ENCODE results near the gene SETBP1. TPM values are rescaled to one million over a fixed set of nuclear protein-coding genes. Genes with fewer than 3 reads are reported as not detected.

SETBP1 gene
- total RNA-seq, 1 experiment from 2014 or later = 0.05 TPM

DNA sequence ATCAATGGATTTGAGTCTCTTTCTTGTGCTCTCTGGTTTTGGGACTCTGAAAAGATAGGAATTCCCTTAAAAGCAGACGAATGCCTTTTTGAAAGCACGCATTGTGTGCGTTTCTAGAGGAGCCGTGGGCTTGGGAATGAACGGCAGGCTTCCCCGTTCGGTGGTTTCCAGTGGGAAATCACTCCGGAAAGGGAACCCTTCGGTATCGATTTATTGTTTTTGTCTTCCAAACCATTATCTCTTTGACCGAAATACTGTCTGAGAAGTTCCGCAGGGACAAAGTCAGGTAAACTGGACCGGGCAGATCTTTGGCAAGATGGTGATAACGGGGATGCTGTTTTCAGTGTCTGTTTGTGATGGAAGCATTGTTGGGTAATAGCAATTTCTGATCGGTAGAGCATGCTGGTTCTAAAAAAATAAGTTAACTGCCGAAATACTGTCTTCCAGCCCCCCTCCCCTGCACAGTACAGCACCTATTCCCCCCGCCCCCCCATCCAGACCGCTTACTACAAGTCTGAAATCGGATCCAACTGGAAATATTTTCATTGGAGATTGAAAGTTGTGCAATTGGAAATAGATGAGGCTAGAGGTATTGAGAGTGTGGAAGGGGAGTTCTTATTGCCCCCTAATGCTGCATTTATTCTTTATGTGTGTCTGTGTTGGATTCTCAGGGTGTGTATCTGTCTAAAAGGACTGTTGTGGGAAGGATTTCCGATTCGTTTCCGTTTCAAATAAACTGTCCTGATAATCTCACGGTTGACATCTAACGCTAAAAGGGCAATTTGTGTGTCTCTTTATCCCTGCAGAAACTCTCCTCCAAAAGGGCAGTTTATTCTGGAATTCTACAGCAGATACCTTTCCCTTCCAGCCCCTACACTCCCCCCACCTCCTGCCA, 635 bp downstream of the SETBP1 start:
- Histone ChIP-seq H3K36me3 (ENCODE audit: control insufficient read depth in 1 of 2, insufficient read depth in 2 of 2, low read length in 2 of 2) (no peaks in the 10 kb centered on the region), H3K27me3 (ENCODE audit: insufficient read depth, low read length) (no peaks in the 10 kb centered on the region), H2AFZ (ENCODE audit: low read depth, low read length, poor library complexity, severe bottlenecking) (no peak overlapping the region), H3K9me3 (ENCODE audit: control insufficient read depth in 1 of 2, insufficient read depth in 1 of 2, low read depth in 1 of 2, low read length in 2 of 2) (peaks cover 10 to 27% of the 10 kb centered on the region in 2 experiments; a peak in 2 of 4 replicates), H3K4me2 (ENCODE audit: low read length) (no peak overlapping the region), H3K9ac (ENCODE audit: low read length) (no peak overlapping the region), H3K4me3 (replicated peaks in 1 of 2; ENCODE audit: low read depth in 1 of 2, low read length in 2 of 2) (no peak overlapping the region), H3K27ac (ENCODE audit: low read depth, low read length) (no peak overlapping the region), H3K4me1 (ENCODE audit: control insufficient read depth in 1 of 2, insufficient read depth in 2 of 2, low read length in 2 of 2) (no peaks in the 10 kb centered on the region), H3K9me2 (ENCODE audit: insufficient read depth) (no peaks in the 10 kb centered on the region), H4K20me1 (ENCODE audit: insufficient read depth) (no peaks in the 10 kb centered on the region), H3K79me2 (ENCODE audit: insufficient read depth, low read length) (no peaks in the 10 kb centered on the region)
- DNase-seq (ENCODE audit: low read depth, low spot score) = no peak
- ChIA-PET CTCF (no interaction called here), POLR2A (no interaction called here), RAD21 (ENCODE audit: low non-redundant PET in 1 of 2, low total read pairs in 2 of 2, uncharacterized antibody in 2 of 2, unreplicated experiment in 2 of 2) (no interaction called here)
- intact Hi-C loops (cut with micrococcal nuclease) = no loop called here
- no peak for ATAC-seq
- TF ChIP-seq SIN3A (IDR thresholded peaks at IDR 0.05; ENCODE audit: low read depth) (no peak), SP1 (IDR thresholded peaks at IDR 0.05; ENCODE audit: low read depth) (no peak), EZH2phosphoT487 (IDR thresholded peaks at IDR 0.05; ENCODE audit: borderline replicate concordance) (no peak), YY1 (IDR thresholded peaks at IDR 0.05; ENCODE audit: extremely low read depth, insufficient replicate concordance, low read depth, low read length) (no peak), ELF1 (IDR thresholded peaks at IDR 0.05; ENCODE audit: borderline replicate concordance, low read depth) (no peak), FOSL1 (IDR thresholded peaks at IDR 0.05; ENCODE audit: low read depth) (no peak), JUND (IDR thresholded peaks at IDR 0.05) (no peak), ZFX (IDR thresholded peaks at IDR 0.05) (no peak), SRF (IDR thresholded peaks at IDR 0.05; ENCODE audit: low read depth) (no peak)
- TF ChIP-seq, protein P1, sequence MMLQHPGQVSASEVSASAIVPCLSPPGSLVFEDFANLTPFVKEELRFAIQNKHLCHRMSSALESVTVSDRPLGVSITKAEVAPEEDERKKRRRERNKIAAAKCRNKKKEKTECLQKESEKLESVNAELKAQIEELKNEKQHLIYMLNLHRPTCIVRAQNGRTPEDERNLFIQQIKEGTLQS (IDR thresholded peaks at IDR 0.05) = no peak
- TF ChIP-seq, protein P2, sequence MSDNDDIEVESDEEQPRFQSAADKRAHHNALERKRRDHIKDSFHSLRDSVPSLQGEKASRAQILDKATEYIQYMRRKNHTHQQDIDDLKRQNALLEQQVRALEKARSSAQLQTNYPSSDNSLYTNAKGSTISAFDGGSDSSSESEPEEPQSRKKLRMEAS (IDR thresholded peaks at IDR 0.05) = no peak
- TF ChIP-seq, protein P3, sequence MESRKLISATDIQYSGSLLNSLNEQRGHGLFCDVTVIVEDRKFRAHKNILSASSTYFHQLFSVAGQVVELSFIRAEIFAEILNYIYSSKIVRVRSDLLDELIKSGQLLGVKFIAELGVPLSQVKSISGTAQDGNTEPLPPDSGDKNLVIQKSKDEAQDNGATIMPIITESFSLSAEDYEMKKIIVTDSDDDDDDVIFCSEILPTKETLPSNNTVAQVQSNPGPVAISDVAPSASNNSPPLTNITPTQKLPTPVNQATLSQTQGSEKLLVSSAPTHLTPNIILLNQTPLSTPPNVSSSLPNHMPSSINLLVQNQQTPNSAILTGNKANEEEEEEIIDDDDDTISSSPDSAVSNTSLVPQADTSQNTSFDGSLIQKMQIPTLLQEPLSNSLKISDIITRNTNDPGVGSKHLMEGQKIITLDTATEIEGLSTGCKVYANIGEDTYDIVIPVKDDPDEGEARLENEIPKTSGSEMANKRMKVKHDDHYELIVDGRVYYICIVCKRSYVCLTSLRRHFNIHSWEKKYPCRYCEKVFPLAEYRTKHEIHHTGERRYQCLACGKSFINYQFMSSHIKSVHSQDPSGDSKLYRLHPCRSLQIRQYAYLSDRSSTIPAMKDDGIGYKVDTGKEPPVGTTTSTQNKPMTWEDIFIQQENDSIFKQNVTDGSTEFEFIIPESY (IDR thresholded peaks at IDR 0.05; ENCODE audit: extremely low read depth, insufficient replicate concordance, low read length) = no peak
- BruUV-seq (replicated peaks) = no TSS peak
